ENCODE measurements around the gene WDR93.
A peak's percentile ranks its signal among the peaks of the same experiment; 100 is the strongest.

The WDR93 gene

GRCh38 chr15:89668171-89668570 is 22.4 kb upstream of the WDR93 start:
- no peak for TF ChIP-seq POLR2AphosphoS5 (IDR thresholded peaks at IDR 0.05; ENCODE audit: low read depth, low read length)
- no peak for TF ChIP-seq POU2F2 (IDR thresholded peaks at IDR 0.05; ENCODE audit: low read depth, low read length)
- no peak for TF ChIP-seq SPI1 (IDR thresholded peaks at IDR 0.05; ENCODE audit: low read depth, low read length)
- no peak for TF ChIP-seq POLR2A (IDR thresholded peaks at IDR 0.05; ENCODE audit: low read depth, low read length)
- TF ChIP-seq PAX5 (IDR thresholded peaks at IDR 0.05; ENCODE audit: insufficient read depth, low read length, severe bottlenecking) = no peak
- no peak for TF ChIP-seq TAF1 (IDR thresholded peaks at IDR 0.05; ENCODE audit: low read depth, low read length)
- DNase-seq (ENCODE audit: insufficient read length, low spot score) (no peak), FAIRE-seq (no peak)

GRCh38 chr15:89669309-89669865 is 21.2 kb upstream of the WDR93 start:
- no peak for TF ChIP-seq TAF1 (IDR thresholded peaks at IDR 0.05; ENCODE audit: low read depth, low read length)
- TF ChIP-seq POU2F2 (IDR thresholded peaks at IDR 0.05; ENCODE audit: low read depth, low read length) = no peak
- no peak for TF ChIP-seq POLR2AphosphoS5 (IDR thresholded peaks at IDR 0.05; ENCODE audit: low read depth, low read length)
- no peak for TF ChIP-seq POLR2A (IDR thresholded peaks at IDR 0.05; ENCODE audit: low read depth, low read length)
- TF ChIP-seq PAX5 (IDR thresholded peaks at IDR 0.05; ENCODE audit: insufficient read depth, low read length, severe bottlenecking) = no peak
- no peak for TF ChIP-seq SPI1 (IDR thresholded peaks at IDR 0.05; ENCODE audit: low read depth, low read length)
- FAIRE-seq (no peak), DNase-seq (ENCODE audit: insufficient read length, low spot score) (no peak)

- TF ChIP-seq POLR2A (IDR thresholded peaks at IDR 0.05; ENCODE audit: low read depth, low read length) (no peak), SPI1 (IDR thresholded peaks at IDR 0.05; ENCODE audit: low read depth, low read length) (no peak), POU2F2 (IDR thresholded peaks at IDR 0.05; ENCODE audit: low read depth, low read length) (no peak)
- no peak for DNase-seq (ENCODE audit: insufficient read length, low spot score)
- no peak for FAIRE-seq
These were observed 20.7 kb upstream of the WDR93 start for GRCh38 chr15:89669941-89670340.

- TF ChIP-seq SPI1 (IDR thresholded peaks at IDR 0.05; ENCODE audit: low read depth, low read length) = no peak
- TF ChIP-seq POLR2A (IDR thresholded peaks at IDR 0.05; ENCODE audit: low read depth, low read length) = no peak
- no peak for TF ChIP-seq PAX5 (IDR thresholded peaks at IDR 0.05; ENCODE audit: insufficient read depth, low read length, severe bottlenecking)
- no peak for TF ChIP-seq TAF1 (IDR thresholded peaks at IDR 0.05; ENCODE audit: low read depth, low read length)
- TF ChIP-seq POU2F2 (IDR thresholded peaks at IDR 0.05; ENCODE audit: low read depth, low read length) = no peak
- TF ChIP-seq POLR2AphosphoS5 (IDR thresholded peaks at IDR 0.05; ENCODE audit: low read depth, low read length) = no peak
- FAIRE-seq (no peak), DNase-seq (ENCODE audit: insufficient read length, low spot score) (no peak)
These were observed 19.5 kb upstream of the WDR93 start for GRCh38 chr15:89670971-89671560.

- DNase-seq (ENCODE audit: insufficient read length, low spot score) (no peak), FAIRE-seq (no peak)
- no peak for TF ChIP-seq PAX5 (IDR thresholded peaks at IDR 0.05; ENCODE audit: insufficient read depth, low read length, severe bottlenecking)
- no peak for TF ChIP-seq TAF1 (IDR thresholded peaks at IDR 0.05; ENCODE audit: low read depth, low read length)
- TF ChIP-seq SPI1 (IDR thresholded peaks at IDR 0.05; ENCODE audit: low read depth, low read length) = no peak
- TF ChIP-seq POU2F2 (IDR thresholded peaks at IDR 0.05; ENCODE audit: low read depth, low read length) = no peak
- TF ChIP-seq POLR2A (IDR thresholded peaks at IDR 0.05; ENCODE audit: low read depth, low read length) = no peak
- TF ChIP-seq POLR2AphosphoS5 (IDR thresholded peaks at IDR 0.05; ENCODE audit: low read depth, low read length) = no peak
These were observed 18.9 kb upstream of the WDR93 start for GRCh38 chr15:89671687-89672086.

GRCh38 chr15:89672221-89673164 is 18.1 kb upstream of the WDR93 start:
- DNase-seq (ENCODE audit: insufficient read length, low spot score) (no peak), FAIRE-seq (peak; percentile 9)
- TF ChIP-seq POLR2AphosphoS5 (IDR thresholded peaks at IDR 0.05; ENCODE audit: low read depth, low read length) (no peak), SPI1 (IDR thresholded peaks at IDR 0.05; ENCODE audit: low read depth, low read length) (no peak), PAX5 (IDR thresholded peaks at IDR 0.05; ENCODE audit: insufficient read depth, low read length, severe bottlenecking) (no peak), POLR2A (IDR thresholded peaks at IDR 0.05; ENCODE audit: low read depth, low read length) (no peak), TAF1 (IDR thresholded peaks at IDR 0.05; ENCODE audit: low read depth, low read length) (no peak), POU2F2 (IDR thresholded peaks at IDR 0.05; ENCODE audit: low read depth, low read length) (no peak)

- TF ChIP-seq SPI1 (IDR thresholded peaks at IDR 0.05; ENCODE audit: low read depth, low read length) = no peak
- TF ChIP-seq POLR2AphosphoS5 (IDR thresholded peaks at IDR 0.05; ENCODE audit: low read depth, low read length) = no peak
- no peak for TF ChIP-seq POLR2A (IDR thresholded peaks at IDR 0.05; ENCODE audit: low read depth, low read length)
- no peak for TF ChIP-seq PAX5 (IDR thresholded peaks at IDR 0.05; ENCODE audit: insufficient read depth, low read length, severe bottlenecking)
- TF ChIP-seq POU2F2 (IDR thresholded peaks at IDR 0.05; ENCODE audit: low read depth, low read length) = no peak
- no peak for TF ChIP-seq TAF1 (IDR thresholded peaks at IDR 0.05; ENCODE audit: low read depth, low read length)
These were observed 17.5 kb upstream of the WDR93 start for GRCh38 chr15:89673165-89673512.

GRCh38 chr15:89674526-89674925 is 16.1 kb upstream of the WDR93 start:
- FAIRE-seq = no peak
- DNase-seq (ENCODE audit: insufficient read length, low spot score) = no peak

More at GRCh38 chr15:89673165-89673512, 17.5 kb upstream of the WDR93 start:
- DNase-seq (ENCODE audit: insufficient read length, low spot score) (no peak), FAIRE-seq (no peak)

GRCh38 chr15:89675606-89676005 is 15.0 kb upstream of the WDR93 start:
- DNase-seq (ENCODE audit: insufficient read length, low spot score) (no peak), FAIRE-seq (no peak)
- peak; percentile 50 for TF ChIP-seq SPI1 (IDR thresholded peaks at IDR 0.05; ENCODE audit: low read depth, low read length)
- TF ChIP-seq POU2F2 (IDR thresholded peaks at IDR 0.05; ENCODE audit: low read depth, low read length) = no peak

More at GRCh38 chr15:89674526-89674925, 16.1 kb upstream of the WDR93 start:
- TF ChIP-seq PAX5 (IDR thresholded peaks at IDR 0.05; ENCODE audit: insufficient read depth, low read length, severe bottlenecking) (no peak), POU2F2 (IDR thresholded peaks at IDR 0.05; ENCODE audit: low read depth, low read length) (no peak), POLR2AphosphoS5 (IDR thresholded peaks at IDR 0.05; ENCODE audit: low read depth, low read length) (no peak), POLR2A (IDR thresholded peaks at IDR 0.05; ENCODE audit: low read depth, low read length) (no peak), TAF1 (IDR thresholded peaks at IDR 0.05; ENCODE audit: low read depth, low read length) (no peak), SPI1 (IDR thresholded peaks at IDR 0.05; ENCODE audit: low read depth, low read length) (no peak)
